Measurements from ENCODE around the gene HVCN1.

Gene HVCN1

GRCh38 chr12:110661337-110661972, 27.5 kb downstream of the HVCN1 start:
- ChIA-PET CTCF (interaction anchor here (0.6 kb wide), 1 partner anchor 35 kb away, joined by 3 read pairs; no protein-coding TSS in a partner anchor), POLR2A (interaction anchor here (0.5 kb wide), 1 partner anchor 176 kb away, joined by 4 read pairs; no protein-coding TSS in a partner anchor)
- no peak for TF ChIP-seq ZNF776 (tag by site-specific recombination; IDR thresholded peaks at IDR 0.05; ENCODE audit: borderline replicate concordance)
- no peak for TF ChIP-seq PBX3 (CRISPR knock-in tag; IDR thresholded peaks at IDR 0.05)
- no peak for TF ChIP-seq TCF7L2 (IDR thresholded peaks at IDR 0.05; ENCODE audit: borderline replicate concordance, low read depth, low read length)
- no peak for TF ChIP-seq ZNF529 (tag by site-specific recombination; IDR thresholded peaks at IDR 0.05; ENCODE audit: insufficient replicate concordance)
- TF ChIP-seq BCL6B (tag by site-specific recombination; IDR thresholded peaks at IDR 0.05): no peak
- TF ChIP-seq ATF2 (tag by site-specific recombination; IDR thresholded peaks at IDR 0.05; ENCODE audit: low read depth): no peak
- TF ChIP-seq GLIS2 (tag by site-specific recombination; IDR thresholded peaks at IDR 0.05): no peak
- TF ChIP-seq ZNF280C (tag by site-specific recombination; IDR thresholded peaks at IDR 0.05): no peak
- TF ChIP-seq OVOL3 (tag by site-specific recombination; IDR thresholded peaks at IDR 0.05): no peak
- TF ChIP-seq KLF8 (tag by site-specific recombination; IDR thresholded peaks at IDR 0.05): no peak
- TF ChIP-seq ZNF704 (tag by site-specific recombination; IDR thresholded peaks at IDR 0.05): no peak
- TF ChIP-seq ZNF239 (tag by site-specific recombination; IDR thresholded peaks at IDR 0.05): no peak
- no peak for TF ChIP-seq ZNF449 (tag by site-specific recombination; IDR thresholded peaks at IDR 0.05)
- TF ChIP-seq ZNF692 (tag by site-specific recombination; IDR thresholded peaks at IDR 0.05): no peak
- TF ChIP-seq REPIN1 (tag by site-specific recombination; IDR thresholded peaks at IDR 0.05; ENCODE audit: low read depth): no peak
- TF ChIP-seq ZNF585B (tag by site-specific recombination; IDR thresholded peaks at IDR 0.05): no peak
- TF ChIP-seq ZFP41 (tag by site-specific recombination; IDR thresholded peaks at IDR 0.05; ENCODE audit: borderline replicate concordance): no peak
- no peak for TF ChIP-seq SP2 (tag by site-specific recombination; IDR thresholded peaks at IDR 0.05)
- TF ChIP-seq GLI2 (tag by site-specific recombination; IDR thresholded peaks at IDR 0.05; ENCODE audit: borderline replicate concordance, low read depth): no peak
- no peak for TF ChIP-seq ZNF548 (tag by site-specific recombination; IDR thresholded peaks at IDR 0.05)
- Histone ChIP-seq H3K4me1 (ENCODE audit: control insufficient read depth, insufficient read depth, low read length) (no peaks in the 10 kb centered on the region), H3K4me3 (ENCODE audit: low read depth, low read length) (no peak overlapping the region), H3K36me3 (ENCODE audit: control insufficient read depth in 2 of 2, insufficient read depth in 1 of 2, low read length in 2 of 2) (no peaks in the 10 kb centered on the region), H3K9me3 (ENCODE audit: control insufficient read depth, insufficient read depth, low read depth, low read length) (no peaks in the 10 kb centered on the region), H3K27ac (ENCODE audit: extremely low read depth, low read depth, low read length) (no peak overlapping the region)
